ENCODE data around the gene NFKBIA. TPM values are rescaled to one million over a fixed set of nuclear protein-coding genes. Genes with fewer than 3 reads are reported as not detected.
A peak's percentile ranks its signal among the peaks of the same experiment; 100 is the strongest.
"Not testable (repeated sequence)": the region's sequence is repeated elsewhere in the genome, so short reads cannot be mapped to it uniquely, and the experiment has no call there.

Gene NFKBIA
- total RNA-seq, 4 donors from 2014 or later: 112 to 387 (median 295) TPM

GRCh38 chr14:35385042-35385839 is 19.3 kb downstream of the NFKBIA start:
- H3K27ac ChIP-seq: peak overlapping the region; percentile 87 to 91
- peak; percentile 89 to 90 for DNase-seq
- no peaks in the 10 kb centered on the region for H3K9me3 ChIP-seq
- no peaks in the 10 kb centered on the region for H3K27me3 ChIP-seq
- TF ChIP-seq CTCF (IDR thresholded peaks at IDR 0.05) (no peak), POLR2A (IDR thresholded peaks at IDR 0.05) (peak; percentile 17 to 40)
- no peaks in the 10 kb centered on the region for H3K36me3 ChIP-seq
- H3K4me3 ChIP-seq: no peak overlapping the region
- intact Hi-C loops (cut with DNase I; ENCODE audit: low total_unique reads): no loop called here
- H3K4me1 ChIP-seq: peaks cover 9 to 27% of the 10 kb centered on the region in 2 donors

- peaks cover 9 to 27% of the 10 kb centered on the region in 2 donors for H3K4me1 ChIP-seq
- H3K9me3 ChIP-seq: no peaks in the 10 kb centered on the region
- H3K27ac ChIP-seq: peak overlapping the region; percentile 87 to 91
- intact Hi-C loops (cut with DNase I; ENCODE audit: low total_unique reads): no loop called here
- TF ChIP-seq CTCF (IDR thresholded peaks at IDR 0.05) (peak in 2 of 4 experiments; percentile 23 to 24), POLR2A (IDR thresholded peaks at IDR 0.05) (no peak)
- no peaks in the 10 kb centered on the region for H3K27me3 ChIP-seq
- peak; percentile 82 to 88 for DNase-seq
- H3K36me3 ChIP-seq: no peaks in the 10 kb centered on the region
- no peak overlapping the region for H3K4me3 ChIP-seq
Observed at GRCh38 chr14:35384455-35385041, 20.0 kb downstream of the NFKBIA start.

- Histone ChIP-seq H3K27me3 (no peaks in the 10 kb centered on the region), H3K9me3 (no peaks in the 10 kb centered on the region), H3K36me3 (no peaks in the 10 kb centered on the region), H3K27ac (peak overlapping the region; percentile 87 to 91), H3K4me3 (no peak overlapping the region), H3K4me1 (peaks cover 9 to 27% of the 10 kb centered on the region in 2 donors)
- no peak for DNase-seq
- intact Hi-C loops (cut with DNase I; ENCODE audit: low total_unique reads): no loop called here
- TF ChIP-seq POLR2A (IDR thresholded peaks at IDR 0.05) (no peak), CTCF (IDR thresholded peaks at IDR 0.05) (no peak)
Observed at GRCh38 chr14:35383569-35384454, 20.7 kb downstream of the NFKBIA start.

GRCh38 chr14:35380794-35381193 is 23.8 kb downstream of the NFKBIA start:
- H3K9me3 ChIP-seq: no peaks in the 10 kb centered on the region
- H3K4me3 ChIP-seq: no peak overlapping the region
- no peak overlapping the region for H3K27ac ChIP-seq
- peaks cover 9 to 23% of the 10 kb centered on the region in 2 donors for H3K4me1 ChIP-seq
- no peaks in the 10 kb centered on the region for H3K36me3 ChIP-seq
- intact Hi-C loops (cut with DNase I; ENCODE audit: low total_unique reads): no loop called here
- DNase-seq: no peak
- no peak for TF ChIP-seq POLR2A (IDR thresholded peaks at IDR 0.05)
- no peak for TF ChIP-seq CTCF (IDR thresholded peaks at IDR 0.05)
- H3K27me3 ChIP-seq: no peaks in the 10 kb centered on the region

- H3K36me3 ChIP-seq; H3K9me3 ChIP-seq; intact Hi-C loops (cut with DNase I; ENCODE audit: low total_unique reads); H3K27ac ChIP-seq; H3K4me3 ChIP-seq; DNase-seq; H3K27me3 ChIP-seq: not testable (repeated sequence)
- H3K4me1 ChIP-seq: peaks cover 5 to 10% of the 10 kb centered on the region in 2 donors
Observed at GRCh38 chr14:35379234-35379933, 25.2 kb downstream of the NFKBIA start.

Measured in uterus (tissue), 4 donors.